GM21723 (cell line): ENCODE data around the gene GALNT12.

ENCODE experiments used
- ATAC-seq: cut with Tn5 transposase; IDR thresholded peaks from one replicate; pipeline ENCODE4 v1.9.1; 2021; ENCODE audit warnings: mild to moderate bottlenecking, moderate library complexity; ENCODE audit not compliant: unreplicated experiment

The GALNT12 gene

DNA sequence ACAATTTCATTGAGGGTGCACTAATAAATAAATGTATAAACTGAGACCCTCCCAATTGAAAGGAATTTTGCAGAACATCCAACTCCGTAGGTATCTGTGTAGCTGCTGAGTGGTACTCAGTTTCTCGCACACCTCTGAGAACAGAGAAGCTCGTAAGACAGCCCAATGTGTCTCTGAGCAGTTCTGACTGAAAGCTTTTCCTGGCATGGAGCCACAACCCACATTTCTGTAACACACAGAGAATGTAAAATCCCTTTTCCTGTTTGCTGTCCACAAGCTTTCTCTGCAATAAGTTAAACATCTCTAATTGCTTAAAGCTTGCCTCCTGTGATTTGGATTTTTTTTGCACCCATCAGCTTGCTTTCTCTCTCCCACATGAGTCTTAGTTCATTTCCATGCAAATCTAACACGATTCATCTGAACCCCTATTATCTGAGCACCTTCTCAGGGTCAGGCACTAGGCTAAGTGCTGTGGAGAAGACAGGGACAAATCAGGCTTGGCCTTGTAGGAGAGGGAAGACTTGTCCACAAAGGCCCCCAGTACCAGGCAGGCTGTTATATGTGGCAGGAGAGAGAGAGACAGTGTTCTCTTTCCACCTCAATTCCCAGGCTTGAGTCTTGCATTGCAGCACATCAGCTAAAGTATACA, 92.1 kb downstream of the GALNT12 start:
- no peak for ATAC-seq
